Measurements from ENCODE around the gene CFAP299. TPM values are rescaled to one million over a fixed set of nuclear protein-coding genes. Genes with fewer than 3 reads are reported as not detected.
"Not testable (repeated sequence)": the region's sequence is repeated elsewhere in the genome, so short reads cannot be mapped to it uniquely, and the experiment has no call there.

Gene CFAP299
- total and polyA plus RNA-seq, 5 experiments from 2014 or later, result 0.37 to 0.74 TPM; not detected in 3

- Mint-ChIP-seq H3K27ac (peak overlapping the region in 1 of 10 donors; percentile 11), H3K4me1 (peaks cover 3 to 14% (median 13%) of the 10 kb centered on the region in 4 donors), H3K4me3 (peak overlapping the region; percentile 81 to 92 (median 87)), H3K36me3 (peaks cover 0 to 1% (median 0%) of the 10 kb centered on the region in 3 donors), H3K27me3 (peaks cover 0 to 14% (median 0%) of the 10 kb centered on the region in 5 donors), H3K9me3 (peaks cover 0 to 4% (median 3%) of the 10 kb centered on the region in 9 donors)
- POLR2A ChIA-PET, result no interaction called here
- no peak for ATAC-seq
- no peak for DNase-seq
These were observed 1.1 kb downstream of the CFAP299 start for GRCh38 chr4:80336582-80336981.

GRCh38 chr4:80340036-80340435, 4.5 kb downstream of the CFAP299 start:
- no peak overlapping the region for H3K4me3 Mint-ChIP-seq
- no peak for DNase-seq
- POLR2A ChIA-PET, result no interaction called here
- peaks cover 10 to 28% (median 26%) of the 10 kb centered on the region in 4 donors for H3K4me1 Mint-ChIP-seq
- peaks cover 0 to 15% (median 9%) of the 10 kb centered on the region in 3 donors for H3K36me3 Mint-ChIP-seq
- H3K27me3 Mint-ChIP-seq, result peaks cover 0 to 14% (median 0%) of the 10 kb centered on the region in 5 donors
- peaks cover 3 to 23% (median 19%) of the 10 kb centered on the region in 9 donors for H3K9me3 Mint-ChIP-seq
- no peak for ATAC-seq
- H3K27ac Mint-ChIP-seq, result no peak overlapping the region

- ATAC-seq, H3K27ac Mint-ChIP-seq, H3K27me3 Mint-ChIP-seq, POLR2A ChIA-PET, DNase-seq: not testable (repeated sequence)
- Mint-ChIP-seq H3K4me1 (peaks cover 7 to 17% (median 13%) of the 10 kb centered on the region in 4 donors), H3K9me3 (peaks cover 3 to 24% (median 19%) of the 10 kb centered on the region in 9 donors), H3K4me3 (peak overlapping the region in 1 of 10 donors; percentile 8), H3K36me3 (peaks cover 0 to 15% (median 9%) of the 10 kb centered on the region in 3 donors)
These were observed 7.2 kb downstream of the CFAP299 start for GRCh38 chr4:80342684-80343083.

GRCh38 chr4:80343887-80344286, 8.4 kb downstream of the CFAP299 start:
- H3K27ac Mint-ChIP-seq, result peak overlapping the region in 9 of 10 donors; percentile 2 to 82 (median 52)
- H3K4me3 Mint-ChIP-seq, result peak overlapping the region in 8 of 10 donors; percentile 4 to 70 (median 30)
- ATAC-seq, result peak in 1 of 2 donors; percentile 84
- H3K9me3 Mint-ChIP-seq, result peaks cover 3 to 24% (median 19%) of the 10 kb centered on the region in 9 donors
- POLR2A ChIA-PET, result no interaction called here
- H3K4me1 Mint-ChIP-seq, result peaks cover 7 to 17% (median 13%) of the 10 kb centered on the region in 4 donors
- peaks cover 0 to 3% (median 0%) of the 10 kb centered on the region in 5 donors for H3K27me3 Mint-ChIP-seq
- peak in 2 of 10 donors; percentile 66 for DNase-seq
- peaks cover 0 to 15% (median 9%) of the 10 kb centered on the region in 3 donors for H3K36me3 Mint-ChIP-seq

- Mint-ChIP-seq H3K27me3 (peaks cover 4 to 29% (median 7%) of the 10 kb centered on the region in 5 donors), H3K9me3 (no peaks in the 10 kb centered on the region), H3K27ac (peak overlapping the region in 4 of 10 donors; percentile 53 to 69 (median 56)), H3K4me1 (peaks cover 0 to 18% (median 7%) of the 10 kb centered on the region in 4 donors), H3K36me3 (no peaks in the 10 kb centered on the region), H3K4me3 (peak overlapping the region in 4 of 10 donors; percentile 0 to 54 (median 35))
- POLR2A ChIA-PET, result no interaction called here
- peak in 5 of 10 donors; percentile 2 to 50 (median 21) for DNase-seq
- ATAC-seq, result peak; percentile 44 to 85
These were observed 24.6 kb downstream of the CFAP299 start for GRCh38 chr4:80360084-80360483.

GRCh38 chr4:80360900-80361299, 25.4 kb downstream of the CFAP299 start:
- Mint-ChIP-seq H3K4me3 (no peak overlapping the region), H3K27ac (no peak overlapping the region), H3K36me3 (no peaks in the 10 kb centered on the region), H3K9me3 (peaks cover 0 to 2% (median 0%) of the 10 kb centered on the region in 9 donors), H3K4me1 (peaks cover under 1 to 19% (median 9%) of the 10 kb centered on the region in 4 donors), H3K27me3 (peaks cover 4 to 29% (median 7%) of the 10 kb centered on the region in 5 donors)
- ATAC-seq, result no peak
- POLR2A ChIA-PET, result no interaction called here
- no peak for DNase-seq

GRCh38 chr4:80361329-80361900, 25.9 kb downstream of the CFAP299 start:
- peaks cover 2 to 29% (median 7%) of the 10 kb centered on the region in 5 donors for H3K27me3 Mint-ChIP-seq
- POLR2A ChIA-PET, result no interaction called here
- H3K36me3 Mint-ChIP-seq, result peaks cover 0 to 2% (median 0%) of the 10 kb centered on the region in 3 donors
- H3K9me3 Mint-ChIP-seq, result peaks cover 0 to 2% (median 0%) of the 10 kb centered on the region in 9 donors
- no peak overlapping the region for H3K4me3 Mint-ChIP-seq
- DNase-seq (peak in 3 of 10 donors; percentile 31 to 32 (median 31)), ATAC-seq (no peak)
- peaks cover 4 to 24% (median 13%) of the 10 kb centered on the region in 4 donors for H3K4me1 Mint-ChIP-seq
- no peak overlapping the region for H3K27ac Mint-ChIP-seq

GRCh38 chr4:80362578-80363181, 27.1 kb downstream of the CFAP299 start:
- ATAC-seq (peak; percentile 39 to 50), DNase-seq (peak; percentile 28 to 78 (median 51))
- no peak overlapping the region for H3K4me3 Mint-ChIP-seq
- peaks cover 0 to 2% (median 0%) of the 10 kb centered on the region in 9 donors for H3K9me3 Mint-ChIP-seq
- POLR2A ChIA-PET, result no interaction called here
- peaks cover 0 to 2% (median 0%) of the 10 kb centered on the region in 3 donors for H3K36me3 Mint-ChIP-seq
- peaks cover 2 to 24% (median 6%) of the 10 kb centered on the region in 5 donors for H3K27me3 Mint-ChIP-seq
- H3K4me1 Mint-ChIP-seq, result peaks cover 6 to 25% (median 16%) of the 10 kb centered on the region in 4 donors
- H3K27ac Mint-ChIP-seq, result peak overlapping the region in 1 of 10 donors; percentile 66

- H3K27me3 Mint-ChIP-seq, result peaks cover 0 to under 1% (median 0%) of the 10 kb centered on the region in 5 donors
- peaks cover 0 to 18% (median 7%) of the 10 kb centered on the region in 9 donors for H3K9me3 Mint-ChIP-seq
- POLR2A ChIA-PET, result interaction anchor here (0.8 to 1.6 kb wide), 2 partner anchors 74 to 127 kb away, joined by 3 to 6 read pairs; no protein-coding TSS in a partner anchor
- peak overlapping the region in 1 of 10 donors; percentile 12 for H3K4me3 Mint-ChIP-seq
- no peak overlapping the region for H3K27ac Mint-ChIP-seq
- peaks cover 0 to 14% (median 10%) of the 10 kb centered on the region in 3 donors for H3K36me3 Mint-ChIP-seq
- peak in 9 of 10 donors; percentile 17 to 79 (median 59) for DNase-seq
- peaks cover 6 to 21% (median 11%) of the 10 kb centered on the region in 4 donors for H3K4me1 Mint-ChIP-seq
- ATAC-seq, result peak; percentile 80 to 86
These were observed 30.4 kb downstream of the CFAP299 start for GRCh38 chr4:80365928-80366327.

GRCh38 chr4:80367737-80368136, 32.2 kb downstream of the CFAP299 start:
- no peak overlapping the region for H3K27ac Mint-ChIP-seq
- H3K9me3 Mint-ChIP-seq, result peaks cover 4 to 32% (median 16%) of the 10 kb centered on the region in 9 donors
- POLR2A ChIA-PET, result no interaction called here
- DNase-seq (no peak), ATAC-seq (no peak)
- H3K4me3 Mint-ChIP-seq, result no peak overlapping the region
- no peaks in the 10 kb centered on the region for H3K27me3 Mint-ChIP-seq
- H3K36me3 Mint-ChIP-seq, result peaks cover 0 to 24% (median 22%) of the 10 kb centered on the region in 3 donors
- H3K4me1 Mint-ChIP-seq, result peaks cover 6 to 19% (median 9%) of the 10 kb centered on the region in 4 donors

- POLR2A ChIA-PET, result no interaction called here
- no peak for ATAC-seq
- no peak overlapping the region for H3K4me3 Mint-ChIP-seq
These were observed 35.1 kb downstream of the CFAP299 start for GRCh38 chr4:80370635-80371034.

GRCh38 chr4:80371046-80371445, 35.5 kb downstream of the CFAP299 start:
- no peaks in the 10 kb centered on the region for H3K27me3 Mint-ChIP-seq
- peak overlapping the region in 3 of 10 donors; percentile 20 to 32 (median 29) for H3K27ac Mint-ChIP-seq
- H3K4me3 Mint-ChIP-seq, result no peak overlapping the region
- ATAC-seq, result no peak
- DNase-seq, result no peak
- peaks cover 8 to 41% (median 21%) of the 10 kb centered on the region in 9 donors for H3K9me3 Mint-ChIP-seq
- peaks cover 4 to 15% (median 5%) of the 10 kb centered on the region in 4 donors for H3K4me1 Mint-ChIP-seq
- H3K36me3 Mint-ChIP-seq, result peaks cover 0 to 27% (median 26%) of the 10 kb centered on the region in 3 donors
- POLR2A ChIA-PET, result no interaction called here

More at GRCh38 chr4:80370635-80371034, 35.1 kb downstream of the CFAP299 start:
- Mint-ChIP-seq H3K9me3 (peaks cover 8 to 41% (median 21%) of the 10 kb centered on the region in 9 donors), H3K27ac (peak overlapping the region in 1 of 10 donors; percentile 32), H3K36me3 (peaks cover 0 to 27% (median 27%) of the 10 kb centered on the region in 3 donors), H3K27me3 (no peaks in the 10 kb centered on the region), H3K4me1 (peaks cover 6 to 19% (median 8%) of the 10 kb centered on the region in 4 donors)
- DNase-seq, result no peak

All from naive thymus-derived CD8-positive, alpha-beta T cell (primary cell).